ENCODE results near the gene CPSF3. TPM values are rescaled to one million over a fixed set of nuclear protein-coding genes. Genes with fewer than 3 reads are reported as not detected.

The CPSF3 gene
- total and polyA plus RNA-seq, 2 of the 4 experiments (the other 2 are of a cell fraction): 29.2 to 64.5 TPM

- no peak overlapping the region for H2BK120ac ChIP-seq (ENCODE audit: low read depth, low read length)
- WGBS, 2 experiments (ENCODE audit: extremely low coverage in 2 of 2, insufficient read length in 1 of 2): 100% methylated on average over 3 of the region's 12 CpGs; no CpG with 5 or more reads in 1 of the 2 experiments
- no peak overlapping the region for H3K4ac ChIP-seq (ENCODE audit: low read depth, low read length)
- no peak overlapping the region for H4K91ac ChIP-seq (ENCODE audit: insufficient read depth, low read depth, low read length)
- H3K27ac ChIP-seq (ENCODE audit: insufficient read depth, low read length): no peak overlapping the region
- H3K27me3 ChIP-seq (ENCODE audit: control insufficient read depth, insufficient read depth, low read length): no peaks in the 10 kb centered on the region
- H3K36me3 ChIP-seq (ENCODE audit: control insufficient read depth, insufficient read depth, low read length): peaks cover 31% of the 10 kb centered on the region
- dilution Hi-C loops (cut with HindIII; ENCODE audit: low sequenced_read_pairs, unreplicated experiment): no loop called here
- H3K9ac ChIP-seq (ENCODE audit: low read depth, low read length): no peak overlapping the region
- no peaks in the 10 kb centered on the region for H3K9me3 ChIP-seq (ENCODE audit: control insufficient read depth, insufficient read depth, low read length)
- no peak overlapping the region for H2BK15ac ChIP-seq (ENCODE audit: low read depth, low read length)
- POLR2A ChIA-PET (ENCODE audit: unreplicated experiment): no interaction called here
- H3K23ac ChIP-seq (ENCODE audit: low read depth, low read length): no peak overlapping the region
- H2AK9ac ChIP-seq (replicated peaks; ENCODE audit: low read depth, low read length, poor library complexity): peak overlapping the region; percentile 26
- no peak overlapping the region for H2BK5ac ChIP-seq (ENCODE audit: low read depth, low read length, poor library complexity, severe bottlenecking)
- no peak overlapping the region for H3K18ac ChIP-seq (ENCODE audit: low read depth, low read length)
- CTCF ChIA-PET: interaction anchor here (0.6 kb wide), 1 partner anchor 662 kb away, joined by 4 read pairs; no protein-coding TSS in a partner anchor
- intact Hi-C loops (cut with micrococcal nuclease): no loop called here
- H2BK20ac ChIP-seq (ENCODE audit: low read depth, low read length): no peak overlapping the region
- peaks cover 5 to 38% of the 10 kb centered on the region in 2 experiments for H3K79me1 ChIP-seq (ENCODE audit: low read depth in 1 of 2, low read length in 2 of 2)
- no peak overlapping the region for H3K4me3 ChIP-seq (ENCODE audit: insufficient read depth, low read depth, low read length)
- H3K56ac ChIP-seq (ENCODE audit: extremely low read depth, insufficient read depth, low read length): no peak overlapping the region
- peaks cover 14% of the 10 kb centered on the region; the same call in 1 of the 2 replicates for H4K20me1 ChIP-seq (ENCODE audit: insufficient read depth, low read length)
- no peak overlapping the region for H4K8ac ChIP-seq (ENCODE audit: low read depth in 2 of 2, low read length in 2 of 2)
- no peak for DNase-seq
- no peak for TF ChIP-seq ELK1 (IDR thresholded peaks at IDR 0.05; ENCODE audit: borderline replicate concordance, low read depth, low read length)
- no peak for TF ChIP-seq NFE2L2 (IDR thresholded peaks at IDR 0.05; ENCODE audit: low read depth, low read length)
- TF ChIP-seq SMC3 (IDR thresholded peaks at IDR 0.05; ENCODE audit: low read depth, low read length): no peak
- TF ChIP-seq BHLHE40 (IDR thresholded peaks at IDR 0.05; ENCODE audit: low read depth, low read length): no peak
- TF ChIP-seq CTCF (conservative IDR thresholded peaks at IDR 0.05; ENCODE audit: low read depth, low read length): no peak
- TF ChIP-seq CHD1 (IDR thresholded peaks at IDR 0.05; ENCODE audit: low read depth, low read length): no peak
- no peak for TF ChIP-seq POLR2A (IDR thresholded peaks at IDR 0.05; ENCODE audit: low read depth, low read length)
- H4K5ac ChIP-seq (ENCODE audit: low read depth, low read length): no peak overlapping the region
- no peak overlapping the region for H3K14ac ChIP-seq (replicated peaks; ENCODE audit: low read depth, low read length)
- H2AFZ ChIP-seq (replicated peaks; ENCODE audit: low read length, poor library complexity): no peak overlapping the region
- H3K4me1 ChIP-seq (ENCODE audit: control insufficient read depth, insufficient read depth, low read length): peaks cover 10% of the 10 kb centered on the region
- H3K4me2 ChIP-seq (ENCODE audit: low read depth, low read length): no peak overlapping the region
- no peak overlapping the region for H2AK5ac ChIP-seq (ENCODE audit: low read depth, low read length)
- BruUV-seq (replicated peaks): no TSS peak
- peaks cover 13% of the 10 kb centered on the region for H3K9me1 ChIP-seq (ENCODE audit: insufficient read depth, low read length)
- no peak for ATAC-seq (ENCODE audit: low read depth)
- in situ Hi-C loops (cut with MboI; ENCODE audit: low sequenced_read_pairs): no loop called here
Measured at GRCh38 chr2:9401059-9401547, 22.4 kb upstream of the CPSF3 start.

Measured in IMR-90 (cell line).